Measurements from ENCODE around the gene NPAS2.

DNA sequence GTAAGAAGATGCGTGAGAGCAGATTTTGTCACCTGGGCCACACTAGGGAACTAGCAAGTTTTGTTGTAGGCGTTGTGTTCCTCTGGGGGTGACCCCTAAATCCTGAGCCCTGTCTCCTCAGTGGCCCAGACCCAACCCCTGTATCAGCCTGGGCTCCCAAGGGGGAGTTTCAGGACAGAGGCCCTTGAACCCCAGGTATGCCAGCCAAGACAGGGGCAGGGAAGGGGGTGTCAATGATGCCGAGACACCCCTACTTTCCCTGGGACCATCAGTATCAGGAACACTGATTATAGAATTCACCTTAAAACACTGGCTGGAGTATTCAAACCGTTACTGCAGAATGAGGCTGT lies 143.1 kb downstream of the NPAS2 start:
- TF ChIP-seq, protein P1, sequence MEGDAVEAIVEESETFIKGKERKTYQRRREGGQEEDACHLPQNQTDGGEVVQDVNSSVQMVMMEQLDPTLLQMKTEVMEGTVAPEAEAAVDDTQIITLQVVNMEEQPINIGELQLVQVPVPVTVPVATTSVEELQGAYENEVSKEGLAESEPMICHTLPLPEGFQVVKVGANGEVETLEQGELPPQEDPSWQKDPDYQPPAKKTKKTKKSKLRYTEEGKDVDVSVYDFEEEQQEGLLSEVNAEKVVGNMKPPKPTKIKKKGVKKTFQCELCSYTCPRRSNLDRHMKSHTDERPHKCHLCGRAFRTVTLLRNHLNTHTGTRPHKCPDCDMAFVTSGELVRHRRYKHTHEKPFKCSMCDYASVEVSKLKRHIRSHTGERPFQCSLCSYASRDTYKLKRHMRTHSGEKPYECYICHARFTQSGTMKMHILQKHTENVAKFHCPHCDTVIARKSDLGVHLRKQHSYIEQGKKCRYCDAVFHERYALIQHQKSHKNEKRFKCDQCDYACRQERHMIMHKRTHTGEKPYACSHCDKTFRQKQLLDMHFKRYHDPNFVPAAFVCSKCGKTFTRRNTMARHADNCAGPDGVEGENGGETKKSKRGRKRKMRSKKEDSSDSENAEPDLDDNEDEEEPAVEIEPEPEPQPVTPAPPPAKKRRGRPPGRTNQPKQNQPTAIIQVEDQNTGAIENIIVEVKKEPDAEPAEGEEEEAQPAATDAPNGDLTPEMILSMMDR (IDR thresholded peaks at IDR 0.05; ENCODE audit: insufficient read depth, low read depth, low read length), result no peak
- no peak for TF ChIP-seq EZH2 (IDR thresholded peaks at IDR 0.05; ENCODE audit: insufficient read depth, low read length)

Data from astrocyte (in vitro differentiated cells and primary cell).